MCF 10A (cell line): ENCODE results near the gene C19orf25. TPM values are rescaled to one million over a fixed set of nuclear protein-coding genes. Genes with fewer than 3 reads are reported as not detected.

Experiments used
- BruUV-seq: library from RNA; stranded (reverse); fragments of 400-500 nt; replicated peaks from 2 replicates; lab custom pipeline; 2021; lab: Mats Ljungman, UMichigan
- CTCF ChIA-PET: fragments of 300-600 bp; sonication (Branson Sonifier 250); formaldehyde crosslinking; extraction: SDS; loops from one replicate; lab custom pipeline; 2021; ENCODE audit warnings: antibody characterized with exemption, inconsistent platforms; lab: Yijun Ruan, JAX
- POLR2A ChIA-PET: fragments of 300-600, 350-650 bp; sonication (Branson Sonifier 250); formaldehyde crosslinking; extraction: SDS; loops from one replicate; lab custom pipeline; 2020; ENCODE audit warnings: antibody characterized with exemption, inconsistent platforms; lab: Yijun Ruan, JAX
- DNase-seq: peaks from one replicate; pipeline ENCODE4 v3.0.0-alpha.2; 2018; ENCODE audit not compliant: unreplicated experiment
- H3K27ac Mint-ChIP-seq: one replicate; pipeline ENCODE4 v1.8.0; 2022; ENCODE audit warnings: mild to moderate bottlenecking, low read depth, mixed read lengths; ENCODE audit not compliant: unreplicated experiment
- H3K27me3 Mint-ChIP-seq: one replicate; pipeline ENCODE4 v1.8.0; 2022; ENCODE audit warnings: mixed read lengths; ENCODE audit not compliant: insufficient read depth, unreplicated experiment
- H3K36me3 Mint-ChIP-seq: one replicate; pipeline ENCODE4 v1.8.0; 2022; ENCODE audit warnings: mild to moderate bottlenecking, moderate library complexity, mixed read lengths; ENCODE audit not compliant: insufficient read depth, unreplicated experiment
- H3K4me1 Mint-ChIP-seq: one replicate; pipeline ENCODE4 v1.8.0; 2022; ENCODE audit warnings: mixed read lengths; ENCODE audit not compliant: insufficient read depth, unreplicated experiment
- H3K4me3 Mint-ChIP-seq: one replicate; pipeline ENCODE4 v1.8.0; 2022; ENCODE audit warnings: mild to moderate bottlenecking, moderate library complexity, mixed read lengths; ENCODE audit not compliant: unreplicated experiment
- H3K9me3 Mint-ChIP-seq: one replicate; pipeline ENCODE4 v1.8.0; 2022; ENCODE audit warnings: mixed read lengths; ENCODE audit not compliant: unreplicated experiment
- intact Hi-C: fragments of 100-400 bp; cut with micrococcal nuclease; formaldehyde crosslinking; loops from 2 replicates; pipeline ENCODE4 v1.14.1; 2022
- total RNA-seq: library from RNA; stranded (reverse); gene quantifications from 2 replicates; pipeline ENCODE4 v1.2.3, GENCODE V29; 2022
- TF ChIP-seq, protein P1 (sequence below): fragments of 200-600 bp; IDR thresholded peaks from one replicate; pipeline ENCODE4 v1.8.0; 2022; ENCODE audit warnings: antibody characterized with exemption, mild to moderate bottlenecking; ENCODE audit not compliant: unreplicated experiment

C19orf25 gene
- total RNA-seq, 1 experiment from 2014 or later = 40.5 TPM

DNA sequence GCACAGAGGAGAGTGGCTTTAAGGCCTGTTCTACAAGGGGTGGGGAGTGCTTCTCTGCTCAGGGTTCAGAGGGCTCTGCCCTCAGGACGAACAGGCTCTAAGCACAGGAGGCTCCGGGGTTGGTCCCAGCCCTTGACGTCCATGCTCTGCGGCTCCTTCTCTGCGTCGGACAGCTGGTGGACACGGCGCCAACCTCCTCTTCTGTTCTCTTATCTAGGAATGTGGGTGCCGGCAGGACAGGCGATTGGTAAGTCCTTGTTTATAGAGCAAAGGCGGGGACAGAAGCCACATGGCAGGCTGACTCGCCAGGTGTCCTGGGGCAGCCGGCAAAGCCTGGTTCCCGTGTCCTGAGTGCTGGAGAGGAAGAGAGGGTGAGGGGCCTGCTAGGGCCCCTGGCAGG, 49.3 kb downstream of the C19orf25 start:
- Mint-ChIP-seq H3K4me1 (no peaks in the 10 kb centered on the region), H3K27me3 (no peaks in the 10 kb centered on the region), H3K36me3 (peaks cover 87% of the 10 kb centered on the region), H3K27ac (no peak overlapping the region), H3K4me3 (no peak overlapping the region), H3K9me3 (no peaks in the 10 kb centered on the region)
- no TSS peak for BruUV-seq
- POLR2A ChIA-PET = interaction anchor here (0.5 to 1.0 kb wide), 2 partner anchors 13 to 633 kb away, joined by 3 to 5 read pairs; no protein-coding TSS in a partner anchor
- intact Hi-C loops = no loop called here
- CTCF ChIA-PET = no interaction called here
- TF ChIP-seq, protein P1, sequence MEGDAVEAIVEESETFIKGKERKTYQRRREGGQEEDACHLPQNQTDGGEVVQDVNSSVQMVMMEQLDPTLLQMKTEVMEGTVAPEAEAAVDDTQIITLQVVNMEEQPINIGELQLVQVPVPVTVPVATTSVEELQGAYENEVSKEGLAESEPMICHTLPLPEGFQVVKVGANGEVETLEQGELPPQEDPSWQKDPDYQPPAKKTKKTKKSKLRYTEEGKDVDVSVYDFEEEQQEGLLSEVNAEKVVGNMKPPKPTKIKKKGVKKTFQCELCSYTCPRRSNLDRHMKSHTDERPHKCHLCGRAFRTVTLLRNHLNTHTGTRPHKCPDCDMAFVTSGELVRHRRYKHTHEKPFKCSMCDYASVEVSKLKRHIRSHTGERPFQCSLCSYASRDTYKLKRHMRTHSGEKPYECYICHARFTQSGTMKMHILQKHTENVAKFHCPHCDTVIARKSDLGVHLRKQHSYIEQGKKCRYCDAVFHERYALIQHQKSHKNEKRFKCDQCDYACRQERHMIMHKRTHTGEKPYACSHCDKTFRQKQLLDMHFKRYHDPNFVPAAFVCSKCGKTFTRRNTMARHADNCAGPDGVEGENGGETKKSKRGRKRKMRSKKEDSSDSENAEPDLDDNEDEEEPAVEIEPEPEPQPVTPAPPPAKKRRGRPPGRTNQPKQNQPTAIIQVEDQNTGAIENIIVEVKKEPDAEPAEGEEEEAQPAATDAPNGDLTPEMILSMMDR = no peak
- no peak for DNase-seq

DNA sequence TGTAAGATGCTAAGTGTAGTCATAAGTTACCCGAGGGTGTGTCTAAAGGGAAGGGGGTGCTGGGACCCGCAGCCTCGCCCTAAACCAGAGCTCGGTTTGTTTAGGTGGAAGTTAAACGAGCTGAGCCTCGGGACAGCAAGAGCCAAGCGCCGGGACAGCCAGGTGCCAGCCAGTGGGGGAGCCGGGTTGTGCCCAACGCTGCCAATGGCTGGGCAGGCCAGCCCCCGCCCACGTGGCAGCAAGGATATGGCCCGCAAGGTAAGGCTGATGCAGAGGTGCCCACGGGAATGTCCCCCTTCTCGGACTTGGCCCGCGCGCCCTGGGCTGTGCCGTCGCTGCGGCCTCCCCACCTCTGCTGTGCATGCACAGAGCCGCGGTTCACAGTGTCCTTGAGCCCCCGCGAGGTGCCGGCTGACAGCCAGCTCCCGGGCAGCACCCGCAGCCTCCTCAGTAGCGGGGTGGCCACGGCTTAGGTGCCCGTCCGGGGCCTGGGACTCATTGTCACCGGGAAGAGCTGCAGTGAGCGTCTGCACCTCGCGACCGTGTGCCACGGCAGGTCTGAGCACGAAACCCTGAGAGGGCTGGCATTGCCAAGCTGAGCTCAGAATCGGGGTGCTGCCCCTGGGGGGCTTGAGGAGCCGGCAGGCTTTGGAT, 50.1 kb downstream of the C19orf25 start:
- BruUV-seq = no TSS peak
- Mint-ChIP-seq H3K4me3 (no peak overlapping the region), H3K27me3 (no peaks in the 10 kb centered on the region), H3K27ac (no peak overlapping the region), H3K36me3 (peaks cover 90% of the 10 kb centered on the region), H3K9me3 (no peaks in the 10 kb centered on the region), H3K4me1 (no peaks in the 10 kb centered on the region)
- DNase-seq = no peak
- intact Hi-C loops = no loop called here
- CTCF ChIA-PET = interaction anchor here (1.1 kb wide), 1 partner anchor 9 kb away, joined by 3 read pairs; no protein-coding TSS in a partner anchor
- POLR2A ChIA-PET = interaction anchor here (1.0 kb wide), 1 partner anchor 12 kb away, joined by 5 read pairs; no protein-coding TSS in a partner anchor
- TF ChIP-seq, protein P1 = no peak

DNA sequence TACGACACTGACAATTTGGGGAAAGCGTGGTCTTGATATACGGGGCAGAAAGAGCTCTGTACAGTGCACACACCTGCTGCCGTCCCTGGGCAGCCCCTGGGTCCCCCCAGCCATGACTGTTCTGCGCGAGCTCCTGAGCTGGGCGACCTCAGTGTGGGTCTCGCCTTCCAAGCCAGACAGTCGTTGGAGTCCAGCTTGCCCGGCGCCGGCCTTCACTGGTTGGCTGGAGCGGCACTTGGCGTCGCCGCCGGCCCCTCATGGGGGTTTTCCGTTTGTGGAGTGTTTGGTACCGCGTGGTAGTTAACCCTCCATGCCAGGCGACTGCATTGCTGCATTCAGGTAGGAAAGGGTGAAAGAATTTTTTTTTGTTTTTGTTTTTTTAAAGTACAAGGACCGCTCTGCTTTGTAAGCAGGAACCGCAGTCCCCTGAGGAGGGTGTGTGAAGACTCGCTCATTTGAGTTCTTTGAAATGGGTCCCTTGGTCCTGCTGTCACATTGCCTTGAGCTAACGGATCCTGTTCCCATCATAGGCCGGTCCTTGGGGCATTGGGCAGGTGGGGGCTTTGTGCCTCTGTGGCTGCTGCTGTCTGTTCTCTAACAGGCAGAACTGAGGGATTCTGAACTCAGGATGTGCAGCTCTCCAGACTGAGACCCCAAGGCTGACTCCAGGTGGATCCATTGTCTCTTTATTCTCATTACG, 51.6 kb downstream of the C19orf25 start:
- CTCF ChIA-PET = no interaction called here
- Mint-ChIP-seq H3K27me3 (no peaks in the 10 kb centered on the region), H3K9me3 (no peaks in the 10 kb centered on the region), H3K4me3 (no peak overlapping the region), H3K4me1 (no peaks in the 10 kb centered on the region), H3K27ac (no peak overlapping the region), H3K36me3 (peaks cover 97% of the 10 kb centered on the region)
- BruUV-seq = no TSS peak
- no peak for DNase-seq
- intact Hi-C loops = no loop called here
- TF ChIP-seq, protein P1 = no peak
- POLR2A ChIA-PET = no interaction called here

DNA sequence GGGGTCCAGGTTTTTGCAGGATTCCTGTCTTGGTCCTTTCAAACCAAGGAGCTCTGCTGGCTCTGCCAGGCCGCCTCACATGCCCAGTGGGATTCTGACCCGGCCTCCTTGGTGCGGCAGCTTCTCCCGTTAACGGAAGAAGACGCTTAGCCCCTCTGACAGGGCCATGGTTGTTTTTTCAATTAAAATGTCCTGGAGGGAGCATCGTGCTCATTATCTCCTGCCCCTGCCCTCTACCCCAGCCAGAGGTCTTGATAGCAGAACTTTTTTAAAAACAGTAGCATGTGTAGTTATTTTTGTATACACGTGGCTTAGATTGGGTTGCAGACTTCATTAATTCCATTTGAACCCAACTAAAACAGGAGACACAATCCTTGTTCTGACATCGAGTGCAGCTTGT, 52.3 kb downstream of the C19orf25 start:
- H3K9me3 Mint-ChIP-seq = no peaks in the 10 kb centered on the region
- ChIA-PET POLR2A (no interaction called here), CTCF (no interaction called here)
- peaks cover 97% of the 10 kb centered on the region for H3K36me3 Mint-ChIP-seq
- TF ChIP-seq, protein P1 = no peak
- DNase-seq = no peak
- H3K4me1 Mint-ChIP-seq = no peaks in the 10 kb centered on the region
- H3K27me3 Mint-ChIP-seq = no peaks in the 10 kb centered on the region
- H3K4me3 Mint-ChIP-seq = no peak overlapping the region
- BruUV-seq = no TSS peak
- intact Hi-C loops = no loop called here
- H3K27ac Mint-ChIP-seq = no peak overlapping the region
